ENCODE results near the gene LRRN3.

GRCh38 chr7:111162692-111163091, 71.8 kb downstream of the LRRN3 start:
- TF ChIP-seq CTCF (IDR thresholded peaks at IDR 0.05) = no peak
- TF ChIP-seq POLR2A (IDR thresholded peaks at IDR 0.05) = no peak

Measured in right lobe of liver (tissue), 4 donors.